Kasumi-1 (cell line): ENCODE results near the gene ZFYVE9.
"Not testable (repeated sequence)": the region's sequence is repeated elsewhere in the genome, so short reads cannot be mapped to it uniquely, and the experiment has no call there.

Experiments
- DNase-seq, 2 experiments: peaks; one replicate each; lab custom pipeline; 2025; lab: John Stamatoyannopoulos, UW

The ZFYVE9 gene

DNA sequence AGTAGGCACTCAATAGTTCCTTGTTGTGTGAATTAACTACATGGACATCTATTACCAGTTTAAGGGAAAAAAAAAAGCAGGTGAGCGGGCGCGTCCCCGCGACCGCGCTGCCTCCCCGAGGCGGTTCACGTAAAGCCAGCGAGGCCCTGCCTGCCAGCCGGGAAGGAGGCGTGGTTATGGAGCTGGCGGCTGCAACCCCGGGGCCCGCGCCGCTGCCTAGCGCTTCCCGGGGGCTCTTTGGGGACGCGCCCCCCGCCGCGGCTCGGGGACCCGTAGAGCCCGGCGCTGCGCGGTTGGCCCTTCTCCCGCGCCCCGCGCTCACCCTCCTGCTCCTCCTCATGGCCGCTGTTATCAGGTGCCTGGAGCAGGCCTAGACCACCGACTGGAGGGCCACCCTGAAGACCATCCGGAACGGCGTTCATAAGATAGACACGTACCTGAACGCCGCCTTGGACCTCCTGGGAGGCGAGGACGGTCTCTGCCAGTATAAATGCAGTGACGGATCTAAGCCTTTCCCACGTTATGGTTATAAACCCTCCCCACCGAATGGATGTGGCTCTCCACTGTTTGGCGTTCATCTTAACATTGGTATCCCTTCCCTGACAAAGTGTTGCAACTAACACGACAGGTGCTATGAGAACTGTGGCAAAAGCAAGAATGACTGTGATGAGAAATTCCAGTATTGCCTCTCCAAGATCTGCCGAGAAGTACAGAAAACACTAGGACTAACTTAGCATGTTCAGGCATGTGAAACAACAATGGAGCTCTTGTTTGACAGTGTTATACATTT is 226.7 kb downstream of the ZFYVE9 start:
- peak; percentile 52 to 55 for DNase-seq

GRCh38 chr1:52369851-52370250 is 228.0 kb downstream of the ZFYVE9 start:
- DNase-seq, result not testable (repeated sequence)

- DNase-seq, result no peak
Measured at GRCh38 chr1:52385376-52385775, 243.5 kb downstream of the ZFYVE9 start.

- DNase-seq, result no peak
Measured at GRCh38 chr1:52386458-52386857, 244.6 kb downstream of the ZFYVE9 start.

DNA sequence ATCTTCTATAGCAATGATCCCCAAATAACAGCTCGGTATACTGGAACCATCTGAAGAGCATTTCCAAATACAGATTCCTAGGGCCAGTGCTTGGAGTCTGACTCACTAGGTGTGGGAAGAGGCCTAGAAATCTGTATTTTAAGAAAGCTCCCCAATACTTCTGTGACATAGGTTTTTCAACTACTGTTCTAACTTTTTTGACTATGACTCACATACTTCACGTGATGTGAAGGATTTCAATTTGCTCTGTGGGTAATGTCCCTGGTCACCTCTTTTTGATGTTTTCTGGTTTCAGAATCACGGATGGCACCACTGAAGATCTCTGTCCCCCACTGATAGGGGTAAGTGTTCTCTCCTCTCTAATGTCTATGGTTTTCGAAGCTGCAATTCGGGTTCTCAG is 251.3 kb downstream of the ZFYVE9 start:
- no peak for DNase-seq
